Skeletal muscle tissue (tissue), 4 donors: Measurements from ENCODE around the gene CPTP. TPM values are rescaled to one million over a fixed set of nuclear protein-coding genes. Genes with fewer than 3 reads are reported as not detected.
A peak's percentile ranks its signal among the peaks of the same experiment; 100 is the strongest.

ENCODE experiments used
- H3K27ac ChIP-seq: one replicate; pipeline ENCODE4 v1.7.0; 2013; ENCODE audit warnings: mild to moderate bottlenecking, low read depth, low read length, inconsistent platforms
- H3K27me3 ChIP-seq, 3 donors: one replicate each; pipeline ENCODE4 v1.7.0; 2013; ENCODE audit warnings: low read length in 3 of 3; ENCODE audit not compliant: control insufficient read depth in 3 of 3, insufficient read depth in 3 of 3
- H3K36me3 ChIP-seq, 3 donors: one replicate each; pipeline ENCODE4 v1.7.0; 2013; ENCODE audit warnings: low read length in 3 of 3; ENCODE audit not compliant: control insufficient read depth in 3 of 3, insufficient read depth in 3 of 3
- H3K4me1 ChIP-seq, 3 donors: one replicate each; pipeline ENCODE4 v1.7.0; 2013; ENCODE audit warnings: low read length in 3 of 3, mild to moderate bottlenecking in 3 of 3; ENCODE audit not compliant: control insufficient read depth in 3 of 3, insufficient read depth in 3 of 3
- H3K4me3 ChIP-seq, 3 donors: one replicate each; pipeline ENCODE4 v1.7.0; 2013; ENCODE audit warnings: low read length in 3 of 3
- H3K9ac ChIP-seq, 3 donors: one replicate each; pipeline ENCODE4 v1.7.0; 2013; ENCODE audit warnings: low read length in 3 of 3, mild to moderate bottlenecking in 3 of 3, moderate library complexity in 2 of 3, low read depth in 1 of 3
- H3K9me3 ChIP-seq, 3 donors: one replicate each; pipeline ENCODE4 v1.7.0; 2013; ENCODE audit warnings: low read length in 3 of 3; ENCODE audit not compliant: control insufficient read depth in 3 of 3
- total RNA-seq: library from RNA; depleted of rRNA; stranded (reverse); fragments of >200 nt; gene quantifications from one replicate; pipeline ENCODE4 v1.2.3, GENCODE V29; 2014
- donor health status: Osteomylitis.

Gene CPTP
- 8.4 TPM for total RNA-seq

DNA sequence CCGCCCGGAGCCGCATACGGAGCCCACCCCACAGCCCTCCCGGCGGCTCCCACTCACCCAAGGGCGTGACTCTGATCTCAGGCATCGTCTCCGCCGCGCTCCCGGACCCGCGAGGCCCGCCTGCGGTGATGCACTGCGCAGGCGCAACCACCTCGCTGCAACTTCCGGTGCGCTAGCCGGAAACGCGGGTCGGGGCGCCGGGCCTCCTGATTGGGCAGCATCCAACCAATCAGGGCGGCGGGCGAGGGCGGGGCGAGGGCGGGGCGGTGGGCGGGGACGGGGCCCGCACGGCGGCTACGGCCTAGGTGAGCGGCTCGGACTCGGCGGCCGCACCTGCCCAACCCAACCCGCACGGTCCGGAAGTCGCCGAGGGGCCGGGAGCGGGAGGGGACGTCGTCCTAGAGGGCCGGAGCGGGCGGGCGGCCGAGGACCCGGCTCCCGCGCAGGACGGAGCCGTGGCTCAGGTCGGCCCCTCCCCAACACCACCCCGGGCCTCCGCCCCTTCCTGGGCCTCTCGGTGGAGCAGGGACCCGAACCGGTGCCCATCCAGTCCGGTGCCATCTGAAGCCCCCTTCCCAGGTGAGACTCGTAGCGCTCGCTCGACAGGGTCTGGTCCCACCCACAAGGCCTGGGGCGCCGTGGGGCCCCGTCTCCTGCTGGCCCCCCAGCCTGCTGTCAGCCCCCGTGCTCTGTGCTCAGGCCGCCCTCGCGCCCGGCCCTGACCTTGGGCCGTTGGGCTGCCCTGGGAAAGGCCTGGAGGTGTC lies at the start of gene CPTP, which contains the start of gene INTS11:
Gene CPTP (plus strand): TSS at position 279 of the 764 bp plus-strand sequence. CDS start 2,109 bp downstream, outside the sequence.
Gene INTS11 (minus strand): TSS at position 137 of the 764 bp plus-strand sequence. CDS start 52 bp downstream, at position 85.
- Histone ChIP-seq H3K27ac (peak within 1 kb of the TSS; percentile 83), H3K4me1 (peaks cover 62 to 72% (median 62%) of the 10 kb centered on the region in 3 donors), H3K9me3 (no peaks in the 10 kb centered on the region), H3K9ac (peak within 1 kb of the TSS; percentile 83 to 96 (median 92)), H3K4me3 (peak within 1 kb of the TSS; percentile 75 to 90 (median 87)), H3K36me3 (peaks cover 11 to 38% (median 14%) of the 10 kb centered on the region in 3 donors), H3K27me3 (peaks cover 0 to under 1% (median 0%) of the 10 kb centered on the region in 3 donors)

GRCh38 chr1:1274931-1275431 lies 49.6 kb upstream of the CPTP start:
- Histone ChIP-seq H3K9ac (peak overlapping the region; percentile 74 to 87 (median 81)), H3K27me3 (no peaks in the 10 kb centered on the region), H3K27ac (no peak overlapping the region), H3K36me3 (peaks cover 0 to 3% (median 3%) of the 10 kb centered on the region in 3 donors), H3K4me1 (peaks cover 35 to 44% (median 37%) of the 10 kb centered on the region in 3 donors), H3K9me3 (no peaks in the 10 kb centered on the region), H3K4me3 (peak overlapping the region; percentile 83 to 93 (median 84))

DNA sequence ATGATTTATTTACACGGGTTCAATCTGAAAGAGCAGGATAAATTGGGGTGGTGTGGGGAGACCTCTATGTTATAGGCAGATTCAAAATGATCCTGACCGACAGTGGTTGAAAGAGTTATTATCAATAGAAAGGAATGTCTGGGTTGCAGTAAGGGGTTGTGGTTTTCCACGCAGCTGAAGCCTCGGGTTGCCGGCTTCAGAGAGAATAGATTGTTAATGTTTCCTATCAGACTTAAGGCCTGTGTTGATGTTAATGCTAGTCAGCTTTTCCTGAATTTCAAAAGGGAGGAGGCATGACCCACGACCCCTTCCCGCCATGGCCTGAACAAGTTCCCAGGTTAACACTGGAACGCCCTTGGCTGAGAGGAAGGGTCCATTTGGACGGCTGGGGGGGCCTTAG lies 48.8 kb upstream of the CPTP start:
- Histone ChIP-seq H3K4me3 (no peak overlapping the region), H3K27ac (no peak overlapping the region), H3K27me3 (no peaks in the 10 kb centered on the region), H3K9me3 (no peaks in the 10 kb centered on the region), H3K4me1 (peaks cover 26 to 36% (median 28%) of the 10 kb centered on the region in 3 donors), H3K36me3 (peaks cover 0 to 3% (median 0%) of the 10 kb centered on the region in 3 donors), H3K9ac (no peak overlapping the region)

- Histone ChIP-seq H3K4me3 (no peak overlapping the region), H3K27me3 (peaks cover 0 to 2% (median 0%) of the 10 kb centered on the region in 3 donors), H3K27ac (no peak overlapping the region), H3K9me3 (no peaks in the 10 kb centered on the region), H3K36me3 (no peaks in the 10 kb centered on the region), H3K4me1 (peaks cover 6 to 25% (median 11%) of the 10 kb centered on the region in 3 donors), H3K9ac (no peak overlapping the region)
Observed at GRCh38 chr1:1278620-1279019, 46.0 kb upstream of the CPTP start.

- Histone ChIP-seq H3K36me3 (no peaks in the 10 kb centered on the region), H3K4me1 (peaks cover 6 to 25% (median 11%) of the 10 kb centered on the region in 3 donors), H3K27ac (no peak overlapping the region), H3K9me3 (no peaks in the 10 kb centered on the region), H3K4me3 (no peak overlapping the region), H3K9ac (no peak overlapping the region), H3K27me3 (peaks cover 0 to 4% (median 0%) of the 10 kb centered on the region in 3 donors)
Observed at GRCh38 chr1:1279028-1279427, 45.6 kb upstream of the CPTP start.

GRCh38 chr1:1280782-1281481 lies 43.7 kb upstream of the CPTP start:
- Histone ChIP-seq H3K27me3 (peaks cover 13 to 20% (median 14%) of the 10 kb centered on the region in 3 donors), H3K4me1 (peaks cover 0 to 12% (median 2%) of the 10 kb centered on the region in 3 donors), H3K9me3 (no peaks in the 10 kb centered on the region), H3K27ac (no peak overlapping the region), H3K9ac (no peak overlapping the region), H3K36me3 (no peaks in the 10 kb centered on the region), H3K4me3 (no peak overlapping the region)

DNA sequence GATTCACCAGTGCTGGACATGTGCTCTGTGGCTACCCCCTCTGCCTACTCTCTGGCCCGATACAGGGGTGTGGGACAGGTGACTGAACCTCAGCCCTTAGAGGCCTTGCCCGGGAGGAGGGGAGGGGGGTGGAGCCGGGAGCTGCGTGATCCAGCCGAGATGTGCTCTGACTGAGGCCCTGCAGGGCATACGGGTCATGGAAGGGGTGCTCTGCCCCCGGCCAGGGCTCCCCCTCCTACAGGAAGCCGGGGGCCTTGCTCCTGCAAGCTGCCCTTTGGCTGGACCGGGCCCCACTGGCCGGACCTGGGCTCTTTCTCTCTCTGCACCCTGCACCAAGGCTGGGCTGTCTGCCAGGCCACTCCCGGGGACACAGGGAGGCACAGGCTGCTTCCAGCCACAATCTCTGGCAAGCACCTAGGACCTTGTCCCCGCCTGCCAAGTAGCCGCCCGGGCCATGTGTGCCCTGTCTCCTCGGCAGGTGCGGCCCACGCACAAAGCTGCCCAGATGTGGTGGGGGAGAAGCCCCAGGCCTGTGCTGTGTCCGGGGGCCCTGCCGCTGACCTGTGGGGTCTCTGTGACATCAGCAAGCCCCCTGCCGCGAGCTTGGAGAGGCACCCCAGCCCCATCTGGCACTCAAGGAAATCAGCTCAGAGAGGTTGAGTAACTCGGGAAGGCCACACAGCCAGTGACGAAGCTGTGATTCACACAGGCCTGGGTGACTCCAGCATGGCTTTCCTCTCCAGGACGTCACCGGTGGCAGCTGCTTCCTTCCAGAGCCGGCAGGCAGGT lies 42.9 kb upstream of the CPTP start:
- Histone ChIP-seq H3K9ac (no peak overlapping the region), H3K9me3 (no peaks in the 10 kb centered on the region), H3K36me3 (no peaks in the 10 kb centered on the region), H3K4me1 (peaks cover 0 to 12% (median 2%) of the 10 kb centered on the region in 3 donors), H3K4me3 (no peak overlapping the region), H3K27me3 (peaks cover 21 to 28% (median 22%) of the 10 kb centered on the region in 3 donors), H3K27ac (no peak overlapping the region)

DNA sequence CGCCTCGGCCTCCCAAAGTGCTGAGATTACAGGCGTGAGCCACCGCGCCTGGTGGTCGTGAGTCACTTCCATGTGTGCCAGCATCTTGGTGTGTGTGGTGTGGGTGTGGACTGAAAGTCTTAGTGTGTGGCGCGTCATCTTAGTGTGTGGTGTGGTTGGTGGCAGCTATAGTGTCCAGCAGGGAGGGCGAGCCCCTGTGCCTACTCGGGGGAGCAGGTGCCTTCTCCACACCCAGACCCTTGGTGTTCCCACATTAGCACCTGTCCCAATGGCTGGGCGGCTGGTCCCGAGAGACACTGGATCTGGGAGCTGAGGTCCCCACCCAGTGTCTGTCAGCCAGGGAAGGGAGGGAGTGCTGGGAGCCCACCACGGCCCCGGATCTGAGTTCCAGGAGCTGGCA lies 41.6 kb upstream of the CPTP start:
- H3K27me3 ChIP-seq, result peaks cover 31 to 39% (median 33%) of the 10 kb centered on the region in 3 donors
- no peak overlapping the region for H3K27ac ChIP-seq
- H3K36me3 ChIP-seq, result no peaks in the 10 kb centered on the region
- H3K4me3 ChIP-seq, result no peak overlapping the region
- H3K9me3 ChIP-seq, result no peaks in the 10 kb centered on the region
- H3K4me1 ChIP-seq, result peaks cover 0 to 12% (median 2%) of the 10 kb centered on the region in 3 donors
- H3K9ac ChIP-seq, result no peak overlapping the region

DNA sequence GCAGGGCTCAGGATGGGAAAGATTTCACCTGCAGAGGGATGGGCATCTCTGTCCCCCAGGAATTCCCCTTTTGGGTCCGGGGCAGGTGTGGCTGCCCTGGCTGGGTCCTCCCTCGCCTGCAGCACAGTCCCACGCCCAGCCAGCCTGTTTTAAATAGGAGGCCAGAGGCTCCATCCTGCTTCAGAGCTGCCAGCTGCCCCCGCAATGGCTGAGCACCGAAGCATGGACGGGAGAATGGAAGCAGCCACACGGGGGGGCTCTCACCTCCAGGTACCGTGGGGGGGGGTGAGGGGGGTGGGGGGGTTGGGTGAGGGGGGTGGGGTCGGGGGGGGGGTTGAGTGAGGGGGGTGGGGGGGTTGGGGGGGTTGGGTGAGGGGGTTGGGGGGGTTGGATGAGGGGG lies 40.8 kb upstream of the CPTP start:
- peaks cover 31 to 39% (median 33%) of the 10 kb centered on the region in 3 donors for H3K27me3 ChIP-seq
- H3K9ac ChIP-seq, result no peak overlapping the region

More for the DNA sequence above, 40.8 kb upstream of the CPTP start:
- H3K27ac ChIP-seq, result no peak overlapping the region
- no peaks in the 10 kb centered on the region for H3K36me3 ChIP-seq
- H3K4me3 ChIP-seq, result no peak overlapping the region
- peaks cover 0 to 12% (median 2%) of the 10 kb centered on the region in 3 donors for H3K4me1 ChIP-seq
- H3K9me3 ChIP-seq, result no peaks in the 10 kb centered on the region
